HepG2 (cell line): ENCODE data around the gene SMAD6. TPM values are rescaled to one million over a fixed set of nuclear protein-coding genes. Genes with fewer than 3 reads are reported as not detected.
A peak's percentile ranks its signal among the peaks of the same experiment; 100 is the strongest.

Experiments used
- ATAC-seq: fragments of 200-7000 bp; cut with Tn5 transposase; 3 replicates; pipeline ENCODE4 v1.9.1; 2020; ENCODE audit warnings: mild to moderate bottlenecking, moderate library complexity
- BruUV-seq: library from RNA; stranded (reverse); fragments of 400-500 nt; replicated peaks from 2 replicates; lab custom pipeline; 2021; lab: Mats Ljungman, UMichigan
- CTCF ChIA-PET: fragments of 300-600 bp; formaldehyde crosslinking; extraction: SDS; loops from one replicate; lab custom pipeline; 2021; ENCODE audit warnings: low total read pairs, inconsistent platforms, low intra/inter-chr PET ratio; lab: Yijun Ruan, JAX
- POLR2A ChIA-PET: fragments of 350-600 bp; sonication (Branson Sonifier 250); formaldehyde crosslinking; loops from one replicate; lab custom pipeline; 2020; ENCODE audit warnings: antibody characterized with exemption, inconsistent platforms; lab: Yijun Ruan, JAX
- DNase-seq: peaks from one replicate; pipeline ENCODE4 v3.0.0-alpha.2; 2015; ENCODE audit warnings: low spot score
- FAIRE-seq: peaks from 3 replicates; lab custom pipeline; 2011; peaks lifted over from hg19 to GRCh38; lab: Jason Lieb, UNC
- H2AFZ ChIP-seq: one replicate; pipeline ENCODE4 v1.6.1; 2011; ENCODE audit warnings: low read length, inconsistent platforms
- H3K27ac ChIP-seq: fragments of 300-600 bp; 3 replicates; pipeline ENCODE4 v1.8.0; 2011; ENCODE audit warnings: mixed run types, mild to moderate bottlenecking, mixed read lengths, low read length, inconsistent platforms; ENCODE audit not compliant: insufficient read depth; ENCODE audit errors: extremely low read length
- H3K27me3 ChIP-seq, 2 experiments: fragments of 200-600 bp in 1 of 2; 2 replicates in 1 of 2; 3 replicates in 1 of 2; pipeline versions ENCODE4 v1.6.0 to v1.8.0; 2011; ENCODE audit warnings: low read length in 2 of 2, mild to moderate bottlenecking in 2 of 2, moderate library complexity in 2 of 2, inconsistent platforms in 1 of 2; ENCODE audit not compliant: insufficient read depth in 2 of 2, control insufficient read depth in 1 of 2
- H3K36me3 ChIP-seq, 2 experiments: fragments of 200-600 bp in 1 of 2; replicated peaks in 1 of 2; 2 replicates in 1 of 2; 3 replicates in 1 of 2; pipeline versions ENCODE4 v1.5.1 to v1.8.0; 2011; ENCODE audit warnings: low read length in 2 of 2, inconsistent platforms in 1 of 2; ENCODE audit not compliant: insufficient read depth in 2 of 2, control insufficient read depth in 1 of 2
- H3K4me1 ChIP-seq: 2 replicates; pipeline ENCODE4 v1.5.1; 2012; ENCODE audit warnings: low read length, inconsistent platforms; ENCODE audit not compliant: insufficient read depth
- H3K4me2 ChIP-seq: 2 replicates; pipeline ENCODE4 v1.6.0; 2011; ENCODE audit warnings: low read depth, low read length, inconsistent platforms
- H3K4me3 ChIP-seq, 3 experiments: fragments of 200-600 bp in 1 of 3; sonication (generic), shearing (Covaris generic) in 1 of 3; replicated peaks in 1 of 3; 2 replicates each; pipeline ENCODE4 v1.5.1; 2011 to 2016; ENCODE audit warnings: low read length in 3 of 3, inconsistent platforms in 2 of 3, low read depth in 2 of 3, mild to moderate bottlenecking in 2 of 3, control low read depth in 1 of 3, mixed read lengths in 1 of 3; ENCODE audit not compliant: insufficient read depth in 1 of 3
- H3K79me2 ChIP-seq: one replicate; pipeline ENCODE4 v1.6.1; 2011; ENCODE audit warnings: low read length, inconsistent platforms; ENCODE audit not compliant: insufficient read depth
- H3K9ac ChIP-seq: 2 replicates; pipeline ENCODE4 v1.6.0; 2011; ENCODE audit warnings: mild to moderate bottlenecking, low read depth, low read length, inconsistent platforms; ENCODE audit not compliant: insufficient read depth
- H3K9me3 ChIP-seq: 2 replicates; pipeline ENCODE4 v1.5.1; 2012; ENCODE audit warnings: mild to moderate bottlenecking, low read length
- H4K20me1 ChIP-seq: 2 replicates; pipeline ENCODE4 v1.6.0; 2011; ENCODE audit warnings: inconsistent platforms, mild to moderate bottlenecking, low read length, moderate library complexity; ENCODE audit not compliant: insufficient read depth
- AGO2 ChIP-seq: fragments of 200-400 bp; formaldehyde crosslinking; optimal IDR thresholded peaks from 2 replicates; pipeline ENCODE3; 2017; ENCODE audit warnings: mild to moderate bottlenecking, low read depth, low read length, moderate library complexity
- DPF2 ChIP-seq: sonication (generic); formaldehyde crosslinking; IDR thresholded peaks from 2 replicates; pipeline ENCODE4 v1.4.0; 2020; ENCODE audit warnings: mild to moderate bottlenecking, low read depth, missing genetic modification reagents, borderline replicate concordance
- MIER2 ChIP-seq: IDR thresholded peaks from 2 replicates; pipeline ENCODE4 v1.6.1; 2016; ENCODE audit warnings: missing biosample characterization, missing genetic modification reagents
- NR3C1 ChIP-seq: sonication (generic); formaldehyde crosslinking; IDR thresholded peaks from 2 replicates; pipeline ENCODE4 v1.4.0; 2020; ENCODE audit warnings: missing genetic modification reagents
- ZMAT5 ChIP-seq: sonication (generic); formaldehyde crosslinking; IDR thresholded peaks from 2 replicates; pipeline ENCODE4 v1.5.0; 2020; ENCODE audit warnings: mild to moderate bottlenecking, low read depth, missing genetic modification reagents, borderline replicate concordance
- ZNF550 ChIP-seq: sonication (generic); formaldehyde crosslinking; IDR thresholded peaks from 2 replicates; pipeline ENCODE4 v1.4.0; 2020; ENCODE audit warnings: mild to moderate bottlenecking, missing genetic modification reagents, borderline replicate concordance
- ZNF629 ChIP-seq: sonication (generic); formaldehyde crosslinking; conservative IDR thresholded peaks from 2 replicates; pipeline ENCODE4 v1.5.0; 2020; ENCODE audit warnings: missing genetic modification reagents
- ZNF639 ChIP-seq: conservative IDR thresholded peaks from 2 replicates; pipeline ENCODE4 v1.6.1; 2018; ENCODE audit warnings: missing genetic modification reagents
- ZNF724P ChIP-seq: sonication (generic); formaldehyde crosslinking; IDR thresholded peaks from 2 replicates; pipeline ENCODE4 v1.8.0; 2022; ENCODE audit warnings: missing genetic modification reagents, borderline replicate concordance
- WGBS: methylation state at CpG from one replicate; pipeline ENCODE4 v1.1.6; 2017; ENCODE audit warnings: low lambda C conversion rate; 5-methylcytosine and 5-hydroxymethylcytosine counted together
- in situ Hi-C: cut with HindIII; loops from 2 replicates; pipeline ENCODE4 v1.10.0; 2017; ENCODE audit warnings: low pct_unique_long_range_greater_than_20kb; ENCODE audit not compliant: extremely low pct_ligation_motif_present
- intact Hi-C: fragments of 100-400 bp; cut with micrococcal nuclease; formaldehyde crosslinking; loops from one replicate; pipeline ENCODE4 v1.10.0; 2022; ENCODE audit not compliant: unreplicated experiment
- polyA plus RNA-seq, 8 experiments: library from polyadenylated mRNA; depleted of rRNA in 3 of 8; stranded (reverse) in 7 of 8; unstranded in 1 of 8; fragments of >200 nt; fragmentation: Illumina TruSeq in 4 of 8; extraction: Trizol in 4 of 8; gene quantifications; 2 replicates each; pipeline versions ENCODE4 v1.2.1 to v1.2.3, GENCODE V29; 2011 to 2016; ENCODE audit warnings: low read depth in 4 of 8, missing spikeins in 1 of 8, mixed read lengths in 1 of 8; ENCODE audit not compliant: insufficient read depth in 1 of 8
- total RNA-seq, 5 experiments: library from RNA; depleted of rRNA; stranded (reverse); fragments of >200 nt; fragmentation: Illumina TruSeq; extraction: Trizol; gene quantifications; 2 replicates each; pipeline ENCODE4 v1.2.3, GENCODE V29; 2016; ENCODE audit warnings: low read depth in 1 of 5

Gene SMAD6
- total and polyA plus RNA-seq, 2 of the 13 experiments (the other 11 are each of a cell fraction or from before 2014, with no cell fraction given) = 3.3 to 4.4 TPM

- H3K4me3 ChIP-seq = no peak overlapping the region
- H2AFZ ChIP-seq = no peak overlapping the region
- FAIRE-seq (no peak), DNase-seq (no peak), ATAC-seq (no peak)
- BruUV-seq = no TSS peak
- H4K20me1 ChIP-seq = no peaks in the 10 kb centered on the region
- H3K79me2 ChIP-seq = no peaks in the 10 kb centered on the region
- H3K9me3 ChIP-seq = no peaks in the 10 kb centered on the region
- ChIA-PET CTCF (no interaction called here), POLR2A (no interaction called here)
- intact Hi-C loops = no loop called here
- H3K4me1 ChIP-seq = no peaks in the 10 kb centered on the region
- no peak overlapping the region for H3K4me2 ChIP-seq
- no peaks in the 10 kb centered on the region for H3K36me3 ChIP-seq
- TF ChIP-seq ZMAT5 (CRISPR knock-in tag) (no peak), AGO2 (no peak), MIER2 (CRISPR knock-in tag) (no peak), ZNF629 (CRISPR knock-in tag) (peak; percentile 52; the same call in 1 of the 2 replicates), ZNF724P (CRISPR knock-in tag) (no peak), ZNF550 (CRISPR knock-in tag) (no peak), ZNF639 (CRISPR knock-in tag) (no peak), DPF2 (CRISPR knock-in tag) (no peak), NR3C1 (no peak)
- in situ Hi-C loops = no loop called here
- H3K9ac ChIP-seq = no peak overlapping the region
- H3K27me3 ChIP-seq = peaks cover 0 to 10% of the 10 kb centered on the region in 2 experiments; a peak in 3 of 5 replicates
- H3K27ac ChIP-seq = no peak overlapping the region
- 15% methylated on average over 1 of the region's 1 CpG for WGBS
Observed at GRCh38 chr15:66796343-66796742, 94.3 kb downstream of the SMAD6 start.
